NCI-H146 (cell line): ENCODE data around the gene CSNK2A1.

Experiments
- DNase-seq: peaks from one replicate; lab custom pipeline; 2025; lab: John Stamatoyannopoulos, UW

The CSNK2A1 gene

DNA sequence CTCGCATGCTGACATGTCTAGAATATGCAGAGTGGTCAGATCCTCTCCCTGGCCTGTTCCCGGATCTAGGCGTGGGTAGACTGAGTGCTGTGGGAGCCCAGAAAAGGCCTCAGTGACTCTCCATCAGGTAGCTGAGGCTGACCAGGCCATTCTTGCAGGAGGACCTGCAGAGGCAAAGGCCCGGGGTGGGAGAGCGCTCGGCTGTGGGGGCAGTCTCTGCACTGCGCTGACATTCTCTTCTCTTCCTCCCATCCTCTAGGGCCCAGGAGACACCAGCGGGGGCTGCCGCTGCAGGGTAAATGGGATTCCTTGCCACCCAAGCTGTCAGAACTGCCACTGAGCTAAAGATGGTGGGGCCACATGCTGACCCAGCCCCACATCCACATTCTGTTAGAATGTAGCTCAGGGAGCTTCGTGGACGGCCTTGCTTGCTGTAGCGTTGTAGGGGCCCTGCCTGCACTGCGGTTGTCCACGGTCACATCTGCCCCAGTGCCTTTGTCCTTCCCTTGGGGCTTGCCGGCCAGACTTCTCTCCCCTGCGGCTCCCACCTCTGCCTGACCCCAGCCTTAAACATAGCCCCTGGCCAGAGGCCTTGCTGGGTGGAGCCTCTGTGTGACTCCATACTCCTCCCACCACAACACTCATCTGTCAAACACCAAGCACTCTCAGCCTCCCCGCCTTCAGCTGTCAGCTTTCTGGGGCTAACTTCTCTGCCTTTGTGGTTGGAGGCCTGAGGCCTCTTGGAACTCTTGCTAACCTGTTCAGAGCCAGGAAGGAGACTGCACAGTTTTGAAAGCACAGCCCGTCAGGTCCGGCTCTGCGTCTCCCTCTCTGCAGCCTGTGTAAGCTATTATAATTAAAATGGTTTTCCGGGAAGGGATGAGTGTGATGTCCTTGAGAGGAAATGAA is 113.2 kb downstream of the CSNK2A1 start:
- DNase-seq, result no peak

DNA sequence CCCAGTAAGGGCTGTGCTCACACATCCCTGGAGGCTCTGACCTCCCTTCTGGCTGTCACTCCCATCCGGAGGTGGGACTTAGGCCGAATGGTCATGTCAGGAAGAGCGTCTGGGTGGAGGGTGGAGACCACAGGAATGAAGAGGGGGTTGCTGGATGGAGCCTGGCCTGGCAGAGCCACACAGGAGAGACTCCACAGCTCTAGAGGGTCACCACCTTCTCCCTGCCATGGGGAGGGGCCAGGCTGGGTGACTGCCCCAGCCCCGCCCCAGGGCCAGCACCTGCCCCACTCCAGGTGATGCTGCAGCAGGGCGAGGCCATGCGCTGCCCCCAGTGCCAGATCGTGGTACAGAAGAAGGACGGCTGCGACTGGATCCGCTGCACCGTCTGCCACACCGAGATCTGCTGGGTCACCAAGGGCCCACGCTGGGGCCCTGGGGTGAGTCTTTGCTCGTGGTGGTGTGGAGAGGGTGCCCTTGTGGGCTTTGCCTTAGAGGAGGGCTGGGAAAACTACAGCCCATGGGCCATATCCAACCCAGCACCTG is 114.9 kb downstream of the CSNK2A1 start:
- peak; percentile 33 for DNase-seq

DNA sequence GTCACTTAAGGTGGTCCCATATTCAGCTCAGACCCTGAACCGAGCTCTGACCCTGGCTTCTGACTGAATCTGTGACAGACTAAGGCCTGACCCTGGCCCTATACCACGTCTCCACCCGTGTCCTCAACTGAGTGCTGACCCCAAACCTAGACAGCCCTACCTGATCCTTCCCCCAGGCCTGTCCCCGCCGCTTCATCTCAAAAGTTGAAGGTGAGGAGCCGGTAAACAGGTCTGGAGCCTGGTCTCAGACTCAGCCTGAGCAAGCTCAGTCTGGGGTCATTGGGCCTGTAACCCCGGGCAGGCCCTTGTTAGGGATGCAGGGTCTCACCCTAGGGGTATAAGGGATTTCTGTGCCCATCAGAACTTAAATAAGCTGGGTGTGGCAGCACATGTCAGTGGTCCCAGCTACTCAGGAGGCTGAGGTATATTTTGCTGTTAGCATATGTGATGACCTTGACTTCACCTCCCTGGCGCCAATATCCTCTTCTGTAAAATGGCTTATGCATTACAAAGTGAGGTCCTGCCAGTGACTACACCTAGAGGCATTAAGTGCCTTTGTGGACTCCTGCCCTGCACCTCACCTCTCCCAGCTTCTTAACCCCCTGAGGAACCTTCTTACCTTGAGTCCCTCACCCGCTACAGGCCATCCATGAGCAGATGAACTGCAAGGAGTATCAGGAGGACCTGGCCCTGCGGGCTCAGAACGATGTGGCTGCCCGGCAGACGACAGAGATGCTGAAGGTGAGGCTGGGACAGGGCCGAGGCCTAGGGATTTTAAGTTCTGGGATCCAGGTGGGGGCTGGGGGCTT is 115.5 kb downstream of the CSNK2A1 start:
- DNase-seq, result no peak

DNA sequence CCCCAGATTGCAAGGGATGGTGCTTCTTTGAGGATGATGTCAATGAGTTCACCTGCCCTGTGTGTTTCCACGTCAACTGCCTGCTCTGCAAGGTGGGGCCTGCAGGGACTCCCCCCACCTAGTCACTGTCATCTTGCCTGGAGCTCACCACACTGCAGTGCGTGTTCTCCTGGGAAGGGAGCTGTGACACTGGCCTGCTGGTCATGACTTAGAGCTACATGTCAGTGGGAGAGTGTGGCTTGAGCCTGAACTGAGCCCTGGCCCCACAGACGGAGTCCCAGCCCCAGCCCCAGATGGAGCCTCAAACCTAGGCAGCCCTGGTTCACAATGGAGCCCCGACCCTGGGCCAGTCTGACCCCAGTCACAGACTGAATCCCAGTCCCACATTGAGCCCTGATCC is 116.2 kb downstream of the CSNK2A1 start:
- no peak for DNase-seq

DNA sequence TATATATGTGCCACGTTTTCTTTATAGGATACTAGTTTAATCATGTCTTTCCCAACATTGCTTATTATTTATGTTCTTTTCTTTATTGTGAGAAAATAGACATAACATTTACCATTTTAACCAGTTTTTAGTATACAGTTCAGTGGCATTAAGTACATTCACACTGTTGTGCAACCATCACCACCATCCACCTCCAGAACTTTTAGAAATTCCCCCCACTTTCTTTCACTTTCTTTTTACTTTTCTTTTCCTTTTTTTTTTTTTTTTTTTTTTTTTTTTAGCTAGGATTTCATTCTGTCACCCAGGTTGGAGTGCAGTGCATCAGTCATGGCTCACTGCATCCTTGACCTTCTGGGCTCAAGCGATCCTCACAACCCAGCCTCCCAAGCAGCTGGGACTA is 117.0 kb downstream of the CSNK2A1 start:
- DNase-seq, result no peak
